Esophagus squamous epithelium (tissue), 5 donors: ENCODE results near the gene PKP3. TPM values are rescaled to one million over a fixed set of nuclear protein-coding genes. Genes with fewer than 3 reads are reported as not detected.

Experiments used
- DNase-seq: peaks from one replicate; lab custom pipeline; 2025; lab: John Stamatoyannopoulos, UW
- H3K27ac ChIP-seq, 4 donors: fragments of 200-600 bp; sonication (generic); one replicate each; pipeline ENCODE4 v1.5.1; 2016 to 2019; ENCODE audit warnings: mild to moderate bottlenecking in 1 of 4
- H3K27me3 ChIP-seq, 4 donors: fragments of 200-600 bp; sonication (generic); 1 replicate in 3 of 4; 2 replicates in 1 of 4; pipeline versions ENCODE4 v1.5.1 to v1.6.0; 2017 to 2021; ENCODE audit warnings: antibody characterized with exemption in 1 of 4
- H3K36me3 ChIP-seq, 3 donors: fragments of 200-600 bp; sonication (generic); one replicate each; pipeline ENCODE4 v1.5.1; 2016 to 2019
- H3K4me1 ChIP-seq, 3 donors: fragments of 200-600 bp; sonication (generic); one replicate each; pipeline ENCODE4 v1.5.1; 2017 to 2019
- H3K4me3 ChIP-seq, 4 donors: fragments of 200-600 bp; sonication (generic); 1 replicate in 3 of 4; 2 replicates in 1 of 4; pipeline ENCODE4 v1.5.1; 2016 to 2019; ENCODE audit warnings: mild to moderate bottlenecking in 2 of 4, moderate library complexity in 1 of 4
- H3K9me3 ChIP-seq, 3 donors: fragments of 200-600 bp; sonication (generic); one replicate each; pipeline ENCODE4 v1.5.1; 2016 to 2019
- CTCF ChIP-seq, 6 experiments: fragments of 450-650 bp in 4 of 6; fragments of 200-600 bp in 2 of 6; sonication (generic) in 2 of 6; IDR thresholded peaks; one replicate each; pipeline ENCODE4 v1.5.1; 2016 to 2019; ENCODE audit warnings: antibody characterized with exemption in 6 of 6, mild to moderate bottlenecking in 4 of 6, moderate library complexity in 4 of 6
- POLR2A ChIP-seq, 4 donors: fragments of 450-650 bp; IDR thresholded peaks; one replicate each; pipeline ENCODE4 v1.6.1; 2017; ENCODE audit warnings: antibody characterized with exemption in 4 of 4, mild to moderate bottlenecking in 4 of 4, moderate library complexity in 3 of 4
- WGBS, 2 donors: methylation state at CpG; one replicate each; pipeline ENCODE4 v1.1.5; 2018; 5-methylcytosine and 5-hydroxymethylcytosine counted together
- intact Hi-C: fragments of 100-400 bp; cut with DNase I; formaldehyde crosslinking; loops from one replicate; pipeline ENCODE4 v1.15.0; 2022
- total RNA-seq, 4 donors: library from RNA; depleted of rRNA; stranded (reverse); fragments of >200 nt; gene quantifications; one replicate each; pipeline ENCODE4 v1.1.0, GENCODE V29; 2016
- donor health status: DM: yes; HTN: yes; CAD: no.

The PKP3 gene
- total RNA-seq, 4 donors from 2014 or later: 314 to 1,016 (median 520) TPM

GRCh38 chr11:394858-395655 is 1.0 kb downstream of the PKP3 start:
- Histone ChIP-seq H3K4me1 (peaks cover 8 to 47% (median 19%) of the 10 kb centered on the region in 3 donors), H3K27me3 (peaks cover 0 to 33% (median 2%) of the 10 kb centered on the region in 4 donors), H3K36me3 (peaks cover 0 to 28% (median 0%) of the 10 kb centered on the region in 3 donors), H3K27ac (peak overlapping the region; percentile 87 to 97 (median 95)), H3K4me3 (peak overlapping the region; percentile 65 to 74 (median 68)), H3K9me3 (no peaks in the 10 kb centered on the region)
- intact Hi-C loops: no loop called here
- WGBS, 2 donors: 30 to 42% methylated on average over 4 to 18 of the region's 25 CpGs
- DNase-seq: no peak
- TF ChIP-seq POLR2A (IDR thresholded peaks at IDR 0.05) (no peak), CTCF (IDR thresholded peaks at IDR 0.05) (no peak)

GRCh38 chr11:395866-396265 is 1.9 kb downstream of the PKP3 start:
- intact Hi-C loops: no loop called here
- 23 to 64% methylated on average over 6 of the region's 11 CpGs for WGBS, 2 donors
- TF ChIP-seq POLR2A (IDR thresholded peaks at IDR 0.05) (no peak), CTCF (IDR thresholded peaks at IDR 0.05) (no peak)
- H3K9me3 ChIP-seq: no peaks in the 10 kb centered on the region
- H3K4me1 ChIP-seq: peaks cover 8 to 48% (median 19%) of the 10 kb centered on the region in 3 donors
- H3K27ac ChIP-seq: peak overlapping the region; percentile 87 to 97 (median 95)
- H3K4me3 ChIP-seq: peak overlapping the region; percentile 65 to 74 (median 68)
- peaks cover 0 to 38% (median 4%) of the 10 kb centered on the region in 4 donors for H3K27me3 ChIP-seq
- DNase-seq: no peak
- peaks cover 0 to 34% (median 0%) of the 10 kb centered on the region in 3 donors for H3K36me3 ChIP-seq

- H3K27me3 ChIP-seq: peaks cover 0 to 38% (median 4%) of the 10 kb centered on the region in 4 donors
- H3K4me3 ChIP-seq: peak overlapping the region in 3 of 4 donors; percentile 65 to 74 (median 66)
- DNase-seq: no peak
- peaks cover 8 to 41% (median 14%) of the 10 kb centered on the region in 3 donors for H3K4me1 ChIP-seq
- H3K27ac ChIP-seq: peak overlapping the region; percentile 39 to 97 (median 95)
- peaks cover 0 to 34% (median 0%) of the 10 kb centered on the region in 3 donors for H3K36me3 ChIP-seq
- intact Hi-C loops: no loop called here
- 19 to 23% methylated on average over 2 to 5 of the region's 23 CpGs for WGBS, 2 donors
- H3K9me3 ChIP-seq: no peaks in the 10 kb centered on the region
- TF ChIP-seq CTCF (IDR thresholded peaks at IDR 0.05): peak in 1 of 6 experiments; percentile 31
- TF ChIP-seq POLR2A (IDR thresholded peaks at IDR 0.05): no peak
Observed at GRCh38 chr11:396511-396947, 2.5 kb downstream of the PKP3 start.

GRCh38 chr11:396948-397548 is 3.0 kb downstream of the PKP3 start:
- intact Hi-C loops: no loop called here
- peaks cover 0 to 34% (median 0%) of the 10 kb centered on the region in 3 donors for H3K36me3 ChIP-seq
- no peak for TF ChIP-seq POLR2A (IDR thresholded peaks at IDR 0.05)
- TF ChIP-seq CTCF (IDR thresholded peaks at IDR 0.05): peak in 4 of 6 experiments; percentile 24 to 40 (median 30)
- H3K27ac ChIP-seq: peak overlapping the region in 3 of 4 donors; percentile 93 to 97 (median 97)
- H3K27me3 ChIP-seq: peaks cover 0 to 34% (median 4%) of the 10 kb centered on the region in 4 donors
- no peak for DNase-seq
- H3K4me1 ChIP-seq: peaks cover 8 to 36% (median 14%) of the 10 kb centered on the region in 3 donors
- H3K9me3 ChIP-seq: no peaks in the 10 kb centered on the region
- 100% methylated on average over 1 of the region's 43 CpGs; no CpG with 5 or more reads in 1 of the 2 donors for WGBS, 2 donors
- H3K4me3 ChIP-seq: peak overlapping the region in 3 of 4 donors; percentile 65 to 74 (median 66)
